Measurements from ENCODE around the gene VPS13D. TPM values are rescaled to one million over a fixed set of nuclear protein-coding genes. Genes with fewer than 3 reads are reported as not detected.

VPS13D gene
- total RNA-seq, 1 donor from 2014 or later: 28.3 TPM

GRCh38 chr1:12244585-12244984, 14.8 kb downstream of the VPS13D start:
- no peak overlapping the region for H3K27ac ChIP-seq
- DNase-seq (ENCODE audit: low spot score in 2 of 2): no peak
- intact Hi-C loops (cut with DNase I): no loop called here
- H3K36me3 ChIP-seq: peaks cover 51 to 76% of the 10 kb centered on the region in 2 donors
- no peaks in the 10 kb centered on the region for H3K27me3 ChIP-seq
- H3K4me1 ChIP-seq: no peaks in the 10 kb centered on the region
- no peak for TF ChIP-seq CTCF (IDR thresholded peaks at IDR 0.05)
- H3K9me3 ChIP-seq: no peaks in the 10 kb centered on the region
- no peak overlapping the region for H3K4me3 ChIP-seq

DNA sequence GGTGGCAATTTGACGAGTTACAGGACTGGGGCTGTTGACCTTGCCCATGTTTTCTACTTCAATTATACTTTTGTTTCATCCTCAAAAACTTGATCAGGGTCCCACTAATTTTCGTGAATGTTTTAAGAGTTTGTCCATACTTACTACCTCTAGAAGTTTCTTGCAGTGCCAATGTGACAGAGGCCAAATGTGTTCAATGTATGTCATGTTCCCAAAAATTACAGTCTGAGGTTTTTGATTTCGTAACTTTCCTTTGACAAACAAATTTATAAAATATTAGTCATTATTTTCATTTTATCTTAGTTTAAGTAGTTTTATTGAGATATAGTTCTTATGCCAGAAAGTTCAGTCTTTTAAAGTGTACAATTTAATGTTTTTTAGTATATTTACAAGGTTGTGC, 15.3 kb downstream of the VPS13D start:
- intact Hi-C loops (cut with DNase I): no loop called here
- Histone ChIP-seq H3K27ac (no peak overlapping the region), H3K4me1 (no peaks in the 10 kb centered on the region), H3K27me3 (no peaks in the 10 kb centered on the region), H3K4me3 (no peak overlapping the region), H3K9me3 (no peaks in the 10 kb centered on the region), H3K36me3 (peaks cover 56 to 81% of the 10 kb centered on the region in 2 donors)
- DNase-seq (ENCODE audit: low spot score in 2 of 2): no peak
- no peak for TF ChIP-seq CTCF (IDR thresholded peaks at IDR 0.05)

DNA sequence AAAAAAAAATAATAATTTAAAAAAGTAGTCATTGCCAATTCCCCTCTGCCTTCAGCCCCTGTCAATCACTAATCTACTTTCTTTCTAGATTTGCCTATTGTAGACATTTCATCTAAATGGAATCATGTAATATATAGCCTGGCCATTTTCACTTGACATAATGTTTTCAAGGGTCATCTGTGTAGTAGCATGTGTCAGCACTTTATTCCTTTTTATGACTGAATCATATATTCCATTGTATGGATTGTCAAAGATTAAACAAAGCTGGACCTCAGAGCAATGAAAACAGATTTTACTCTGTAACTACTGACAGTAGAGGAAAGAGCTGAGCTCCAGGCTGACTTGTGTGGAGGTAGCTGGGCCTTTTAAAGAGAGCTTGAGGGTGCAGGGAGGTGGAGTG, 15.9 kb downstream of the VPS13D start:
- no peak overlapping the region for H3K4me3 ChIP-seq
- no peak for DNase-seq (ENCODE audit: low spot score in 2 of 2)
- TF ChIP-seq CTCF (IDR thresholded peaks at IDR 0.05): no peak
- H3K36me3 ChIP-seq: peaks cover 62 to 87% of the 10 kb centered on the region in 2 donors
- no peak overlapping the region for H3K27ac ChIP-seq
- intact Hi-C loops (cut with DNase I): no loop called here
- no peaks in the 10 kb centered on the region for H3K27me3 ChIP-seq
- no peaks in the 10 kb centered on the region for H3K9me3 ChIP-seq
- no peaks in the 10 kb centered on the region for H3K4me1 ChIP-seq

- no peak for DNase-seq (ENCODE audit: low spot score in 2 of 2)
- H3K36me3 ChIP-seq: peaks cover 65 to 85% of the 10 kb centered on the region in 2 donors
- intact Hi-C loops (cut with DNase I): no loop called here
Observed at GRCh38 chr1:12246584-12246983, 16.8 kb downstream of the VPS13D start.

DNA sequence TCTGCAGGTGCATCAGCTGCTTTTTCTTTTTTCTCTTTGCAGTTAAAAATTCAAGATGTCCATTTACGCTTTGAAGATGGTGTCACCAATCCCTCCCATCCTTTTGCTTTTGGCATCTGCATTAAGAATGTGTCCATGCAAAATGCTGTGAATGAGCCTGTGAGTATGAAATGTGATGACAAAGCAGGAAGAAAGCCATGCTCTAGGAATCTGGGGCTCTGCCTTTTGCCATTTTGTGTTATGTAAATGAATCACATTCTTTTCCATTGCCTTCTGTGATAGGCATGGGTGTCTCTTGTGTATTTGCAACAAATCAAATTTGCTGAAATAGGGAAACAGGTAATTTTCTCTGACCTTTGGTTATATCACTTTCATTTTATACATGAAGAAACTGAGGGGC, 19.4 kb downstream of the VPS13D start:
- Histone ChIP-seq H3K27me3 (no peaks in the 10 kb centered on the region), H3K36me3 (peaks cover 57 to 78% of the 10 kb centered on the region in 2 donors), H3K4me1 (no peaks in the 10 kb centered on the region), H3K4me3 (no peak overlapping the region), H3K9me3 (no peaks in the 10 kb centered on the region), H3K27ac (no peak overlapping the region)
- DNase-seq (ENCODE audit: low spot score in 2 of 2): no peak
- no peak for TF ChIP-seq CTCF (IDR thresholded peaks at IDR 0.05)
- intact Hi-C loops (cut with DNase I): no loop called here

More at GRCh38 chr1:12246584-12246983, 16.8 kb downstream of the VPS13D start:
- Histone ChIP-seq H3K4me1 (no peaks in the 10 kb centered on the region), H3K27ac (peak overlapping the region in 1 of 2 donors; percentile 5), H3K9me3 (no peaks in the 10 kb centered on the region), H3K4me3 (no peak overlapping the region), H3K27me3 (no peaks in the 10 kb centered on the region)
- no peak for TF ChIP-seq CTCF (IDR thresholded peaks at IDR 0.05)

- H3K36me3 ChIP-seq: peaks cover 55 to 78% of the 10 kb centered on the region in 2 donors
- H3K27ac ChIP-seq: no peak overlapping the region
- H3K4me3 ChIP-seq: no peak overlapping the region
- no peaks in the 10 kb centered on the region for H3K9me3 ChIP-seq
- no peaks in the 10 kb centered on the region for H3K27me3 ChIP-seq
- no peak for DNase-seq (ENCODE audit: low spot score in 2 of 2)
- no peak for TF ChIP-seq CTCF (IDR thresholded peaks at IDR 0.05)
- no peaks in the 10 kb centered on the region for H3K4me1 ChIP-seq
- intact Hi-C loops (cut with DNase I): no loop called here
Observed at GRCh38 chr1:12249748-12250147, 19.9 kb downstream of the VPS13D start.
